ENCODE measurements around the gene ALKBH5.

DNA sequence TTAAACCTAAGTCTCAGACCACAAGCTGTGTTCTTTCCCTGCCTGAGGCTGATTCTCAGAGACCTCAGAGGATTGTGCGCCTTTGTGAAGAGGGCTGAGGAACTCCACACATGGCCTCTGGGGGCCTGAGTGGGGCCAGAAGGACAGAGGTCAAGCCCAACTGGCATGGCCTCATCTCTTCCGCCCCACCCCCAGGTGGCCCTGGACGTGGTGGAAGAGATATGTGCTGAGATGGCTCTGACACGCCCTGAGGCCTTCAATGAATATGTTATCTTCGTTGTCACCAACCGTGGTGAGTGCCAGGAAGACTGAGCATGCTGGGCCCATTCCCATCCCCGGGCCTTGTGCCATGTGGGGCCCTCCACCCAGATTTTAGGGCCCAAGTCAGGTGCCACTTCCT is 20.1 kb upstream of the ALKBH5 start:
- no peak for TF ChIP-seq CTCF (IDR thresholded peaks at IDR 0.05)
- TF ChIP-seq POLR2A (IDR thresholded peaks at IDR 0.05), result no peak
